Liver (tissue), 3 donors: ENCODE data around the gene WWOX.

Experiments used
- CTCF ChIP-seq: fragments of 150-350 bp; IDR thresholded peaks from 2 replicates; pipeline ENCODE4 v1.5.1; 2017; ENCODE audit warnings: improper control_type of control experiment, low read depth, low read length; ENCODE audit not compliant: missing input control
- EGR1 ChIP-seq, 2 donors: IDR thresholded peaks; 2 replicates each; pipeline ENCODE4 v1.6.1; 2016 to 2018; ENCODE audit warnings: antibody characterized with exemption in 2 of 2, low read depth in 2 of 2
- TAF1 ChIP-seq: conservative IDR thresholded peaks from 2 replicates; pipeline ENCODE4 v1.6.1; 2016; ENCODE audit warnings: antibody characterized with exemption, mild to moderate bottlenecking
- YY1 ChIP-seq: IDR thresholded peaks from 2 replicates; pipeline ENCODE4 v1.6.1; 2016; ENCODE audit warnings: antibody characterized with exemption, mild to moderate bottlenecking
- donor health status: healthy.
- donor health status: healthy.

DNA sequence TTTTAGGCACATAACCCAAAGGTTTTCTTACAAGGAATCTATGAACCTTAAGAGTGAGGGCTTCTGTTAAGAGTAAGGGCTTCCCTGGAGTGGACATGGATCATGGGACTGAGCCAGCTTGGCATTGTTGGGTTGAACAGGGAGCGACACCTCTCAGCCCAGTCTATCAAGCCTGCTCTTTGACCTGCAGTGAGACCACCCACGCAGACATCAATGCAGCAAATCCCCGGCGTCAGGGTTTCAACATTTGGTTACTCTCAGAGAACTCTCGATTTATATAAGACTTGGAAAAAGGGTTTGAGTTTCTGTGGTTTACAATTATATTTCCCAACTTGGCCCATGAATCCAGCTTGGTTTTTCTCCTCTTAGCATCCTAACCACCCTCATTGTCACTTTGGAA lies 299.9 kb downstream of the WWOX start:
- TF ChIP-seq CTCF: no peak
- no peak for TF ChIP-seq TAF1
- no peak for TF ChIP-seq EGR1 (IDR thresholded peaks at IDR 0.05; ENCODE audit: low read depth in 2 of 2)
- no peak for TF ChIP-seq YY1
